AML-193 (cell line): Measurements from ENCODE around the gene PYGB.

Experiments
- DNase-seq, 2 experiments: peaks; one replicate each; lab custom pipeline; 2025; lab: John Stamatoyannopoulos, UW

The PYGB gene

DNA sequence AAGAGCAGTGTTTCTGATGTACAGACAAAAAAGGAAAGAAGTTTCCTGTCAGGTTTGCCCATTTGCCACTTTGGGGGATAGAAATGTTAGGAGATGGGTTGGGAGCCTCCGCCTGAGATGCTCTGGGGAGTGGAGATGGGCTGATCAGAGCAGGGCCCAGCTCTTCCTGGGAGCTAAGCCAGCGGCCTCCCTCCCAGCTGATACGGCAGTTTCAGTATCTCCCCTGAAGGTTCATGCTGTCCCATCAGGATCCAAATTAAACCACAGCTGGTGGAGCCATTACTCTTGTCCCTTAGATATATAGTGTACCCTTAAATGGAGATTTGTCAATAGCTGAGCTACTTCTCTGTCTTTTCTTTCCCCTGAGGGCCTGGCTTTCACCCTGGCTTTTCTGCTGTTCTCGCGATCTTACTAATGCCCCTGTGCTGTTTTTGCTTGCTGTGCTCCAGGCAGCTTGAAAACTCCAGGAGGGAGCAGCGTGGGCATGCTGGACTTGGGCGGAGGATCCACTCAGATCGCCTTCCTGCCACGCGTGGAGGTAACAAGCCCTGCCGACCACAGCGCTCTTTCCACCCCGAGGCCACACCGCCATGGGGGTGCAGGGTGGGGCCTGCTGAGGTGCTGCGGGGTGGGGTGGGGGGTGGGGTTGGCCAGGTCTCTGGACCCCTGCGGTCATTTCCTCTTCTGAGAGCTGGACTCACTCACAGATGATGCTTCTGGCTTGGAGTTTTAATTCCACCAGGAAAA, 31.5 kb upstream of the PYGB start:
- no peak for DNase-seq

DNA sequence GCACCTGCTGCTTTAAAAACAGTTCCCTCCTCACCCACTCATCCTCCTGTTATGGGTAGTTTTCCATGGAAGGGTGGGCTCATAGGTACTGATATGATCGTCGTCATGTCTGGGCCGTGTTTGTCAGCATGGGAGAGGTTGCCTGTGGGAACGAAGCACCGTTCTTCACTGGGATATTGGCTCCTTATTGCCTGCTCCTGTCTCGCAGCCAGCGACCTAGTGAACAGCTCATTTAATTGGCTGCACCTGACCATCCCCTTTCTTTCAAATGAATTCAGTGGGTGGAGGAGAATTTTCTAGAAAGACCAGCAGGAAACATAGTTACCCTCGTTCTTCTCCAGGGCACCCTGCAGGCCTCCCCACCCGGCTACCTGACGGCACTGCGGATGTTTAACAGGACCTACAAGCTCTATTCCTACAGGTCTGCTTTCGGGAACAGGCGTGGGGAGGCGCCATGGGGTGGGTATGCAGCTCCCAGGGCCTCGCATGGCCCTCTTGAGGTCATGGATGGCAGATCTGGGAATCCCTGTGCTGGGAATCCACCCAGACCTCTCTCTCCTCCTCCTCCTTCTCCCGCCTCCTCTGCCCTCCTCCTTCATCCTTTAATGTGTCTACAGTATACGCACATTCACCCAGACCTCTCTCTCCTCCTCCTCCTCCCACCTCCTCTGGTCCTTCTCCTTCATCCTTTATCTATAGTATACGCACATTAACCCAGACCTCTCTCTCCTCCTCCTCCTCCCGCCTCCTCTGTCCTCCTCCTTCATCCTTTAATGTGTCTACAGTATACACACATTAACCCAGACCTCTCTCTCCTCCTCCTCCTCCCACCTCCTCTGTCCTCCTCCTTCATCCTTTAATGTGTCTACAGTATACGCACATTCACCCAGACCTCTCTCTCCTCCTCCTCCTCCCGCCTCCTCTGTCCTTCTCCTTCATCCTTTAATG, 30.4 kb upstream of the PYGB start:
- no peak for DNase-seq

DNA sequence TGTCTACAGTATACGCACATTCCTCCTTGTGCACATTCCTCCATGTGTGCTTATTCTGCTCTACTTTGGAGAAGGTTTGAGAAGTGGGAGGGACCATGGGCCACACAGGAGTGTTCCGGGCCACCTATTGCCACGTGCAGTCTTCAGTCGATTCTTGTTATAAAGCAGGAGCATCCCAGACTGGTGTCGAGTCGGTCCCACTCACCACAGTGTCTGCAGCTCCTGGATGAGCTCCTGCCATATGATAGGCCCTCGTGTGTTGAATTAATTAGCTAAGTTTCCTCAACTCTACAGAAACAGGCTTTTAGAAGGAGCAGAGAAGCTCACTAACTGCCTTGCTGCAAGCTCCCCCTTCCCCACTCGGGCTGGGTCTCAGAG, 29.8 kb upstream of the PYGB start:
- no peak for DNase-seq

DNA sequence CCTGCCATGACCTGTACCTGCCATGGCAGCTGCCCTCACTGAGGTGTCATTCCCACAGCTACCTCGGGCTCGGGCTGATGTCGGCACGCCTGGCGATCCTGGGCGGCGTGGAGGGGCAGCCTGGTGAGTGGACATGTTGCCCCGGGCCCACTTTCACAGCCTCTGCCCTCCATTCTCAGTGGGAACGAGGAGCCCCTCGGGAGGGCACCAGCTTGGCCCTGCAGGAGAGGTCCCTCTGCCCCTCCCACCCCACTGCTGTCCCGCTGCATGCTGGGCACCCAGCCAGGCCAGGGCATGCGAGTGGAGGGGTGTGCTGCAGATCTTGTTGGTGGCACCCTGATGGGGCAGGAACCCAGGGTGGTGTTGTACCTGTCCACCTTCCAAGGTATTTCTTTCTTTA, 29.4 kb upstream of the PYGB start:
- DNase-seq = no peak

DNA sequence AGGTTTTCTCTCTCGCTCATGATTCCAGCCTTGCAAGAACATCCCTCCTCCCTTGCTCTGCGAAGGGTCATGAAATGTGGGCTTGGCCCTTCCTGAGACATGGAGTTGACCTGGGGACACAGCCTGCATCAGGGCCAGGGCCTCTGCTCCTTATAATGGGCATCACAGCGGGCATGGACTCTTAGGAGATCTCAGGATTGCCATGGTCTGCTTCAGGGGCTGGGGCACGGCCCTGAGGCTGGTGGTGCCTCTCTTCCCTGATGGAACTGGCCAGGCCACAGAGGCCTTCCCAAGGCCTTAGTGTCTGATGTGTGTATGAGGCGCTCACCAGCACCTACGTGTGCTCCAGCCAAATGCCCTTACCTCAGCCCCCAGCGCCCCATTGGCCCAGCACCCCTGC, 28.5 kb upstream of the PYGB start:
- no peak for DNase-seq

DNA sequence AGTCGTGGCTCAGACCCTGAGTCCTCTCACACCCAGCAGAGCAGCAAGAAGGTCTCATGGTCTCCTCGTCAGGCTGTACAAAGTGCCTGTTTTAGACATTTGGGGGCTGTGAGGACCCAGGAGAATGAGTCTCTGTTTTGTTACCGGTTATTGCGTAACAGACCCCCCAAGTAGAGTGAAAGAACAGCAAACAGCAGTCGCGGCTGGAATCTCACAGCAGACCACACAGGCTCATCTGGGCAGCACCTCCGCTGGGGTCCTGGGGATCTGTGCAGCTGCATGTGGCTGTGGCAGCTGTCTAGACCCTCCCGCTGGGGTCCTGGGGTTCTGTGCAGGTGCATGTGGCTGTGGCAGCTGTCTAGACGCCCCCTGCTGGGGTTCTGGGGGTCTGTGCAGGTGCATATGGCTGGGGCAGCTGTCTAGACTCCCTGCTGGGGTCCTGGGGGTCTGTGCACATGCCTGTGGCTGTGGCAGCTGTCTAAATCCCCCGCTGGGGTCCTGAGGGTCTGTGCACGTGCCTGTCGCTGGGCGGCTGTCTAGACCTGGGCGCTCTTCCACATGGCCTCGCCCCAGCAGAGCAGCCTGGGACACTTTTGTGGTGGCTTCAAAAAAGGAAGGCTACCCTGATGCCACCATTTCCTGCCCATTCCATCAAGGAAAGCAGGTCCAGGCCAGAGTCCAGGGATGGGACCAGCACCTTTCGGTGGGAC, 27.7 kb upstream of the PYGB start:
- DNase-seq = no peak

DNA sequence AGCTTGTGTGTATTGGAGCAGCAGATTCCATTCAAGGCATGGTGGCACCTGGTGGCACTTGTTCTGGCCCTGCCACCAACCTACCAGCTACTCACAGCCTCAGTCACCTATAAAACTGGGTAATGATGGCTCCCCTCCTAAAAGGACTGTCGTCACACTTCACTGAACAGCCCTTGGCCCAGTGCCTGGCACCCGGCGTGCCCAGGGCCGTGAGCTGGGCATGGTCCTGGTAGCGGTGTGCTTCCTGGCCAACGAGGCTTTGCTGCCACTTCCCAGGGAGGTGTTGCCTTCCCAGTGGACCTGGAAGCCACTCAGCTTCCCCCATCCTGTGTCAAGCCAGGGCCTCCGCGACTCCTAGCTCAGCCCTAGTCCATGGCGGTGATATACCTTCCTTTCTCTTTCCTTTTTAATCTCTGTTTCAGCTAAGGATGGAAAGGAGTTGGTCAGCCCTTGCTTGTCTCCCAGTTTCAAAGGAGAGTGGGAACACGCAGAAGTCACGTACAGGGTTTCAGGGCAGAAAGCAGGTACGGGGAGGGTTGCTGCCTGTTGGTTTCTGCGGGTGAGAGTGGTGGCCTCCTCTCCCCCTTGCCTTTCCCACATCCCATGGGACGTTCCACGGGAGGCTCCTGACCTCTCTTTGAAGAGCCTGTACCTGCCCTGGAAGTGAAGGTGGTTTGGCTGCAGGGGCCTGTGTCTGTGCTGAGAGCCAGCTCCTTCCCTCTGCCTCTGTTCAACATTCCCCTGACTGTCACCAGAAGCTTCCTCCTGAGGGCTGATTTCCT, 26.9 kb upstream of the PYGB start:
- no peak for DNase-seq

DNA sequence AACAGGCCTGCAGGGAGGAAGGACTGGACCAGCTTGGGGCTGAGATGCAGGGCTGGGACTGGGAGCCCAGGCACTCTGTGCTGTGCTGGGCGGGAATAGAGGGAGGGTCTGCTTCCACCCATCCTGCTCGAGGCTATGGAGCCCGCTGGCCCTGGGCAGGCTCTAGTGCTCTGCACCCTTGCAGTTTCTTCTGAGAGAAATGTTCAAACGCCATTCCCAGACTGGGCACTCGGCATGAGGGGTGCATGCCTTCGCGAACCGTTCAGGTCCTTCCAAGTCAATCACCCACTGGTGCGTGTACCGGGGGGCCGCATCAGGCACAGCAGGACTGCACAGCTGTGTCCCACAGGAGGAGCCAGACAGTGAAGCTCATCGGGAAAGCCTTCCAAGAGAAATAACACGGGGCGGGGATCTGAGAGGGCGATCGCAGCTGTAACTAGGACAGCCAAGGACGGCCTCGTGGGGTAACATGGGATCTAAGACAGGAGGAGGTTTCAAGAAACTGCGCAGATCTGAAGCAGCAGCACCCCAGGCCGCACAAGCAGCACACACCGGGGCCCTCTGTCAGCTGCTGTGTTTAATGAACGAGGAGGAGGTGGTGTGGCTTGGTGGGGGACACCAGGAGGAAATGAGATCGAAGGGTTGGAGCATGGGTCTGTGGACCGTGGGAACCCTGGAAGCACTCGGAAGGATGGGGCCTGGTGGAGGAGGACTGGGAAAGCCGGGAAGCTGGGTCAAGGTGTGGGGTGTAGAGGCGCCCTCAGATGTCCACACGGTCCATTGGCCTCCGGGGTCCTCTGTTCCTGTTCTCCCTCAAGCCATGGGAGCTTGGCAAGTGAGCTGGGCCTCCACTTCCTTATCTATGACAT, 26.1 kb upstream of the PYGB start:
- DNase-seq = no peak

DNA sequence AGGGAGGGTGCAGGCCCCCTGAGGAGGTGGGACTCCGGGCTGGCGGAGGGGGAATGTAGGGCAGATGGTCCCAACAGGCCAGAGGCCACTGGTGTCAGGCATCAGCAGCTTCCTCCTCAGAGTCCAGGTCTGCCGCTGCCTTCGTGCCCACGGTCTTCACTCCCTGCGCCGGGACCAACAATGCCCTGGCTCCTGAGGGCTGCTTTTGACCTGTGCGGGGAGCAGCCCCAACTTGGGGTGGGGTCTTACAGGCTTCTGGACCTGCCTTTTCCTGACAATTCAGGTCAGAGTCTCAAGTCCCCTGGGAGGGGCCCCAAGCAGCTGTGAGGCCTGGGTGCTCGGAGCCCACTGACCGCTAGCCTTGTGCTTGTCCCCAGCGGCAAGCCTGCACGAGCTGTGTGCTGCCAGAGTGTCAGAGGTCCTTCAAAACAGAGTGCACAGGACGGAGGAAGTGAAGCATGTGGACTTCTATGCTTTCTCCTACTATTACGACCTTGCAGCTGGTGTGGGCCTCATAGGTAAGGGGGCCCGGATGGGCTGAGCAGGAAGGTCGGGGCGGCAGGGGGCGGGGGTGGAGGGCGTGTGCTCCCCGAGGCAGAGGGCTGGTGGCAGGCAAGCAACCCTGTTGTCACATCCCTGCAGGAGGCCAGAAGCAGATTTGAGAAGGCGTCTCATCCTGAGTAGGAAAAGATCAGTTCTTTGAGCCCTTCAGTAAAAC, 25.3 kb upstream of the PYGB start:
- no peak for DNase-seq

DNA sequence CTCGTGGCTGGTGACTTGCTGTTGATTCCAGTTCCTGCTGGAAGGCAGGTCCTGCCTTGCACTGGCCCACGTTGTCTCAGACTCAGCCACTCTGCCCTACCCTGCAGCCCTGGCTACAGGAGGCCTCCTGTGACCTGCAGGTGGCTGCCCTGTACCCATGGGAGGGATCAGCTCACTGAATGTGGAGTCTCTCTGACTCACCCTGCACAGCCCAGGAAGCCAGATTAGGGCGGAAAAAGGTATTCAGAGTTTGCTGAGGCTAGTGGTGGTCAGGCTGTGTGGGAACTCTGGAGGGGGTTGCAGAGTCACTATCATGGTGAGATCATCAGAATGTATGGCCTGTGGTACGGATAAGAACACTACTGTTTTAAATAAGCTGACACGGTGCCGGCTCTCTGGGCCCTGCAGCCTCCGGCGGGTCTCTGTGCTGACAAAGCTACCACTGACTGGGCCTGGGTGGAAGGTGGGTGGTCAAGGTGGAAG, 24.7 kb upstream of the PYGB start:
- no peak for DNase-seq

DNA sequence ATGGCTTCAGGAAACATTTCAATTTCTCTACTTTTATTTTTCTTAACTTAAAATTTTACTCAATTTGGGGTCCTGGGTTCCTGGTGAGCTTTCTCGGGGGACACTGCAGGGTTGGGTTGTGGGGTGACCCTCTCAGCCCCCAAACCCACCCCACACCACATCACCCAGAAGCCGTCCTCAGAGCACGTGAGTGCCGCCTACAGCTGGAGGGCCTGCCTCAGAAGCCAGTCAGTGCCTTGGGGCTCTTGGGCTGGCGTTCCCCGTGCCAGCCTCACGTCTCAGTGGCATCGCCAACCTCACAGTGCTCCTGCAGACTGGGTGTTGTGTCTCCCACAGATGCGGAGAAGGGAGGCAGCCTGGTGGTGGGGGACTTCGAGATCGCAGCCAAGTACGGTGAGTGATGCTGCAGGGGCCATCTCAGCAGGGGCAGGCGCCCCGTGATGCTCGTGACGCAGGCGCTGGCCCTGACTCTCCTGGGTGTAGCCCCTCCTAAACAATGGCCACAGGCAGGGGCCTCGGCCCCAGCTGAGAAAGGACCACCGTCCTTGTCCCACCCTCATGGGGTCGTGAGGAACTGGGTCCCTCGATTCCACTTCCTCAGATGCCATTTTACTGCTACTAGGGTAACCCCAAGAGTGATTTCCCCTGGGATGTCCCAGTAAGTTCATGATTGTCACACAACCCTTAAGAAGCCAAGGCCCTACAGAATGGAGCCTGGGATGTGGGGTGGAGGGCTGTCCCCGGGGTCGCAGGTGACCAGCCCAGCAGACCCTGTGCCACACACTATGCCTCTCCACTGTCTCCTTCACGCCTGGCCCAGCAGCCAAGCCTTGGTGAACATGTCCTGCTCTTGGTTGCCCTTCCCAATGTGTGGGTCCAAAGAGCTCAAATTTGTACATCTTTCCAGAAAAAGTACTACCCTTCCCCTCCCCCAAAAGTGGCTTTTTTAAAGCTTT, 23.8 kb upstream of the PYGB start:
- DNase-seq = no peak

DNA sequence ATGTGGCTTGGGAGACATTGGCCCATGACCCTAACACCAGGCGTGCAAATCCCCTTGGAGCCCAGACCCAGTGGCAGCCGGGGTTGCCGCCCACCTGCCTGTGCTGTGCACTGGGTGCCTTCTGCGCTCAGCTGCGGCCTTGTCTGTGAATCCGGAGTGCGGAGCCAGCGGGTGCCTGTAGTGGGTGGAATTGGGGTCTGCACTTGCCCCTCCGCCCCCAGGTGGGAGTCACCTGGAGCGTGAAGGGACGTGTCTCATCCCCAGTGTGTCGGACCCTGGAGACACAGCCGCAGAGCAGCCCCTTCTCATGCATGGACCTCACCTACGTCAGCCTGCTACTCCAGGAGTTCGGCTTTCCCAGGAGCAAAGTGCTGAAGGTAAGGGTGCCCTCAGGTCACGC, 22.9 kb upstream of the PYGB start:
- DNase-seq = no peak

DNA sequence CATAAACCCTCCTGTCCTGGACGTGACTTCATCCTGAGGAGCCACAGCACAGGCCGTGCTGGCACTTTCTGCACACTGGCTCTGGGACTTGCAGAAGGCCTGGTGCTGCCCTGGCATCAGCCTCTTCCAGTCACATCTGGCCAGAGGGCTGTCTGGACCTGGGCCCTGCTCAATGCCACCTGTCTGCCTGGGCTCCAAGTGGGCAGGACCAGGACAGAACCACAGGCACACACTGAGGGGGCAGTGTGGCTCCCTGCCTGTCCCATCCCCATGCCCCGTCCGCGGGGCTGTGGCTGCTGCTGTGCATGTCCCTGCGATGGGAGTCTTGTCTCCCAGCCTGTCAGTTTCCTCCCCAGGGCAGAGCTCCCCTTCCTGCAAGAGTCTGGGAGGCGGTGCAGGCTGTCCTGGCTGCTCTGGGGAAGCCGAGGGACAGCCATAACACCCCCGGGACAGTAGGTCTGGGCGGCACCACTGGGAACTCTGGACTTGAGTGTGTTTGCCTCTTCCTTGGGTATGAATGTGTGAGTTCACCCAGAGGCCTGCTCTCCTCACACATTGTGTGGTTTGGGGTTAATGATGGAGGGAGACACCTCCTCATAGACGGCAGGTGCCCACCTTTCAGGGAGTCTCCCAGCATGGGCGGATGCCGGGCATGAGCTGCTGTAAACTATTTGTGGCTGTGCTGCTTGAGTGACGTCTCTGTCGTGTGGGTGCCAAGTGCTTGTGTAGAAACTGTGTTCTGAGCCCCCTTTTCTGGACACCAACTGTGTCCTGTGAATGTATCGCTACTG, 22.0 kb upstream of the PYGB start:
- DNase-seq = no peak

DNA sequence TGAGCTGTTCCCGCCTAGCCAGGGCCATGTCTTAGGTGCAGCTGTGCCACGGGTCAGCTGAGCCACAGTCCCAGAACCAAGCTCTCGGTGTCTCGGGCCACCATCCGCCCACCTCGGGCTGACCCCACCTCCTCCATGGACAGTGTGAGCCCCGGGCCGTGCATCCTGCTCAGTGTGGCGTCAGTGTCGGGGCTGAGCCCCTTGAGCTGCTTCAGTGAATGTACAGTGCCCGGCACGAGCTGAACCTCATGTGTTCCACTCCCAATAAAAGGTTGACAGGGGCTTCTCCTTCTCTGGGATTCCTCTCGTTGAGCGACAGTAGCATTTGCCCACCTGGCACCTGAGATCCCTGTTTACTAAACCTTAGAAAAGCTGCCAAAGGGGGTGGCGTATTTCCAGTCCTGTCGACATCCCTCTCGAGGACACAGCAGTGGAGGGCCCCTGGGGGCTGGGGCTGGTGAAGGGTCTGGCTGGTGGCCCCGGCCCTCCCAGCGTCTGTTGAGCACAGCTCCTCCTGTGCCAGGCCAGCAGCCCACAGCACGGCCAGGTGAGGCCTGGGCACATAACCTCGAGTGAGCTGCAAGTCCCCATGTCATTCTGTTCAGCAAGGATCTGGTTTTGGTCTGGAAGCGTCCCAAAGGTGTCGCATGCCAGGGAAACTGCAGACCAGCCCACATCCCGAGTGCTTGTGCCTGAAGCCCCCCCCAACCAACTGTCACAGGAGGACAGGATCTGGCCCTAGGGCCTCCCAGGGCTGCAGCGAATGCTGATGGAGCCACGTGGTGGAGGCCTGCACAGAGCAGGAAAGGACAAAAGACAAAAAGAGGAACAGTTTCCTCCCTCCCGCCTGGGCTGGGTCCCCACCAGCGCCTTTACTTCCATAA, 21.2 kb upstream of the PYGB start:
- DNase-seq = no peak

DNA sequence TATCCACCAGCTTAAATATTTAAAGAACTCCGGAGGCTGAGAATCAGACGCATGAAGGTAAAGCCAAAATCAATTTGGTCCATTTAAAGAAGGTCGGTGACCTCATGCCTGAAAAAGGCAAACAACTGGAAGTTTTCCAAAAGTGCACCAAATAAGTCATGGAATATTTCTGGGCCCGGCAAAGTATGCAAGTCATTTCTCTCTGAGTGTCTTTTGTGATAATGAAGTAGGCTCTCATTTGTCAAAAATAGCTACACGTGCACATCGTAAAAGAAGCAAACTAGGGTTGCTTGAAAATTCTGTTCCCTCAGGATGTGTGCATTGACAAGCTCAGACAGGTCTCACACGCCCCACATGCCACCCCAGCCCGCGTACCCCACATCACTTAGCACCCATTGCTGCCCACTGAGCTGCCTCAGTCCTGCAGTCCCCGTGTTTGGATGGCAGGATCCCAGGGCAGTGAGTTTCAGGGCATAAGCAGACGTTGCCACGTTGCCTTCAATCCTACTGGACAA, 20.5 kb upstream of the PYGB start:
- DNase-seq = no peak

DNA sequence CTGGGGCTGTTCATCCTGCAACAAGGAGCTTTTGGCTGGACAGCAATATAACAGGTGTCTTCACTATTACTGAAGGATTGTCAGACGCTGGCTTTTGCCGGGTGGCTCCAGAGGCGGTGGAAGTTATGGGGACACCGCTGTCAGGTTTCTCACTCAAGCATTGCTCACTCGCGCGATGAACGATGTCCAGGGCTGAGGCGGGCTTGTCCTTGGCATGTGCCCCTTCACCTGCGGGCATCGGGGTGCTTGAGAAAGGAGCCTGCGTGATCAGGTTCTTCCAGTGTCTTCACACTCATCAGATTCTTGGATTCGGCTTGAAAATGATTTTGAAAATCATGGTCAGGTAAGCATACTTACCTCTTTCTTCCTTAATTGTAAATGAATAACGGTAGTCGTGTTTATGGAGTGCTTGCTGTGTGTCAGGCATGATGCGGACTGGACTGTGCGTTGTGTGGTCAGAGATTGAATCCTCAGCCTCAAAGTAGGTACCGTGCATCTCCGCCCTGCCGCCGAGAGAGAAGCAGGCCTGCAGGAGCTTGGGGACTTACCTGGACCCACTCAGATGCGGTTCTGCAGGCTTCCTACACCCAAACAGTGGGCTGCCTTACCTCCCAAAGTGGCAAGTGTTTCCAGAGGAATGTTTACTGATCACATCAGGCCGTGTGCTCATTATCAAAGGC, 18.3 kb upstream of the PYGB start:
- DNase-seq = no peak
